SK-N-SH (cell line): ENCODE results near the gene ZNF444. TPM values are rescaled to one million over a fixed set of nuclear protein-coding genes. Genes with fewer than 3 reads are reported as not detected.
"Not testable (repeated sequence)": the region's sequence is repeated elsewhere in the genome, so short reads cannot be mapped to it uniquely, and the experiment has no call there.

ENCODE experiments used
- CTCF ChIA-PET: fragments of 300-600, 350-600 bp; formaldehyde crosslinking; extraction: SDS; loops from one replicate; lab custom pipeline; 2021; lab: Yijun Ruan, JAX
- POLR2A ChIA-PET: fragments of 350-600 bp; sonication (Branson Sonifier 250); formaldehyde crosslinking; extraction: SDS; loops from one replicate; lab custom pipeline; 2020; ENCODE audit warnings: antibody characterized with exemption, inconsistent platforms; lab: Yijun Ruan, JAX
- DNase-seq: peaks from one replicate; pipeline ENCODE4 v3.0.0; 2012
- H2AFZ ChIP-seq: fragments of 200-600 bp; sonication (generic); 2 replicates; pipeline ENCODE4 v1.8.1; 2016; ENCODE audit warnings: antibody characterized with exemption, mild to moderate bottlenecking, low read depth
- H3F3A ChIP-seq: fragments of 200-600 bp; sonication (generic); replicated peaks from 2 replicates; pipeline ENCODE3; 2016; ENCODE audit warnings: antibody characterized with exemption, mild to moderate bottlenecking; ENCODE audit not compliant: insufficient read depth
- H3K27ac ChIP-seq, 2 experiments: fragments of 200-500 bp in 1 of 2; fragments of 200-600 bp in 1 of 2; sonication (Bioruptor generic) in 1 of 2; sonication (generic), shearing (Covaris generic) in 1 of 2; 2 replicates each; pipeline versions ENCODE4 v1.5.1 to v1.6.1; 2014 to 2016; ENCODE audit warnings: low read depth in 2 of 2, inconsistent platforms in 1 of 2, low read length in 1 of 2, mild to moderate bottlenecking in 1 of 2, mixed read lengths in 1 of 2
- H3K27me3 ChIP-seq: fragments of 200-600 bp; sonication (generic), shearing (Covaris generic); 2 replicates; pipeline ENCODE4 v1.6.1; 2016; ENCODE audit warnings: mixed run types; ENCODE audit not compliant: insufficient read depth
- H3K36me3 ChIP-seq, 2 experiments: fragments of 200-500 bp in 1 of 2; fragments of 200-600 bp in 1 of 2; sonication (Bioruptor generic) in 1 of 2; sonication (generic) in 1 of 2; replicated peaks in 1 of 2; 2 replicates each; pipeline versions ENCODE3 to v1.5.1; 2014 to 2016; ENCODE audit warnings: low read length in 1 of 2, mild to moderate bottlenecking in 1 of 2; ENCODE audit not compliant: insufficient read depth in 2 of 2, control insufficient read depth in 1 of 2
- H3K4me1 ChIP-seq, 2 experiments: fragments of 200-500 bp in 1 of 2; fragments of 200-600 bp in 1 of 2; sonication (Bioruptor generic) in 1 of 2; sonication (generic), shearing (Covaris generic) in 1 of 2; 2 replicates each; pipeline versions ENCODE4 v1.5.1 to v1.6.1; 2014 to 2016; ENCODE audit warnings: low read depth in 1 of 2, low read length in 1 of 2, mixed run types in 1 of 2; ENCODE audit not compliant: insufficient read depth in 2 of 2, control insufficient read depth in 1 of 2
- H3K4me2 ChIP-seq: fragments of 200-600 bp; sonication (generic), shearing (Covaris generic); 2 replicates; pipeline ENCODE4 v1.6.1; 2017; ENCODE audit warnings: mixed run types
- H3K4me3 ChIP-seq, 2 experiments: fragments of 200-500 bp in 1 of 2; fragments of 200-600 bp in 1 of 2; sonication (Bioruptor generic) in 1 of 2; sonication (generic), shearing (Covaris generic) in 1 of 2; 2 replicates each; pipeline versions ENCODE4 v1.5.1 to v1.8.1; 2014 to 2016; ENCODE audit warnings: low read depth in 2 of 2, inconsistent platforms in 1 of 2, low read length in 1 of 2, mild to moderate bottlenecking in 1 of 2, mixed read lengths in 1 of 2, moderate library complexity in 1 of 2
- H3K79me2 ChIP-seq: fragments of 200-600 bp; sonication (generic); 2 replicates; pipeline ENCODE4 v1.8.1; 2017; ENCODE audit warnings: mild to moderate bottlenecking; ENCODE audit not compliant: insufficient read depth
- H3K9ac ChIP-seq: fragments of 200-600 bp; sonication (generic); 2 replicates; pipeline ENCODE4 v1.6.1; 2017; ENCODE audit warnings: mixed run types
- H3K9me2 ChIP-seq: fragments of 200-600 bp; sonication (generic); 2 replicates; pipeline ENCODE4 v1.6.1; 2017; ENCODE audit warnings: mixed run types
- H3K9me3 ChIP-seq: fragments of 200-600 bp; sonication (generic); 2 replicates; pipeline ENCODE4 v1.6.1; 2017; ENCODE audit warnings: mixed run types, mild to moderate bottlenecking, moderate library complexity
- H4K20me1 ChIP-seq: fragments of 200-600 bp; sonication (generic); 2 replicates; pipeline ENCODE4 v1.6.1; 2017; ENCODE audit warnings: mild to moderate bottlenecking, mixed run types; ENCODE audit not compliant: insufficient read depth
- FOXJ3 ChIP-seq: sonication (generic); formaldehyde crosslinking; IDR thresholded peaks from 2 replicates; pipeline ENCODE4 v1.5.1; 2020; ENCODE audit warnings: mild to moderate bottlenecking, missing genetic modification reagents
- FOXM1 ChIP-seq: IDR thresholded peaks from 2 replicates; pipeline ENCODE4 v1.4.0; 2012; ENCODE audit warnings: low read depth, mild to moderate bottlenecking
- MXI1 ChIP-seq: IDR thresholded peaks from 2 replicates; pipeline ENCODE4 v1.6.1; 2012; ENCODE audit warnings: mild to moderate bottlenecking, low read depth, low read length, improper control_type of control experiment
- RCOR1 ChIP-seq: fragments of 150-350 bp; IDR thresholded peaks from 2 replicates; pipeline ENCODE4 v1.6.1; 2017; ENCODE audit warnings: antibody characterized with exemption, low read length
- REST ChIP-seq: IDR thresholded peaks from 2 replicates; pipeline ENCODE4 v1.6.1; 2012; ENCODE audit warnings: mild to moderate bottlenecking, low read depth, low read length, moderate library complexity
- RFX5 ChIP-seq: IDR thresholded peaks from 2 replicates; pipeline ENCODE4 v1.6.1; 2012; ENCODE audit warnings: mild to moderate bottlenecking, improper control_type of control experiment, low read length
- WGBS: methylation state at CpG from one replicate; pipeline ENCODE4 v1.1.6; 2017; ENCODE audit warnings: low lambda C conversion rate; 5-methylcytosine and 5-hydroxymethylcytosine counted together
- polyA plus RNA-seq, 3 experiments: library from polyadenylated mRNA; depleted of rRNA; stranded (reverse); fragments of >200 nt; gene quantifications; 2 replicates each; pipeline ENCODE4 v1.2.3, GENCODE V29; 2012
- small RNA-seq, 7 experiments: library from RNA; depleted of rRNA; stranded (forward); fragments of <200 nt; gene quantifications; one replicate each; pipeline ENCODE3, GENCODE V24; 2012

Gene ZNF444
- polyA plus RNA-seq, 1 of the 3 experiments (the other 2 are of a cell fraction): 23.2 TPM

- Histone ChIP-seq H3K79me2 (no peaks in the 10 kb centered on the region), H3K9ac (no peak overlapping the region), H3K9me2 (no peaks in the 10 kb centered on the region), H3K36me3 (no peaks in the 10 kb centered on the region), H3K4me2 (no peak overlapping the region), H3K27ac (no peak overlapping the region), H3K4me1 (no peaks in the 10 kb centered on the region), H4K20me1 (no peaks in the 10 kb centered on the region), H3K27me3 (peaks cover 35% of the 10 kb centered on the region; the same call in 1 of the 2 replicates), H3K4me3 (no peak overlapping the region), H3K9me3 (no peaks in the 10 kb centered on the region), H3F3A (no peaks in the 10 kb centered on the region), H2AFZ (no peak overlapping the region)
- CTCF ChIA-PET: interaction anchor here (1.9 kb wide), 1 partner anchor 124 kb away, joined by 5 read pairs; no protein-coding TSS in a partner anchor
- TF ChIP-seq REST (no peak), FOXJ3 (no peak), RFX5 (no peak), MXI1 (no peak), FOXM1 (no peak), RCOR1 (no peak)
- POLR2A ChIA-PET: no interaction called here
- WGBS: 49% methylated on average over 11 of the region's 12 CpGs
- no peak for DNase-seq
These were observed 68.0 kb downstream of the ZNF444 start for GRCh38 chr19:56209091-56209490.

GRCh38 chr19:56210036-56210435 lies 68.9 kb downstream of the ZNF444 start:
- H3K9me2 ChIP-seq, H3K4me3 ChIP-seq, DNase-seq, H3K36me3 ChIP-seq, H3K4me2 ChIP-seq, H3F3A ChIP-seq, H3K4me1 ChIP-seq, H3K79me2 ChIP-seq, H3K9me3 ChIP-seq, H2AFZ ChIP-seq, H3K27ac ChIP-seq, H4K20me1 ChIP-seq, POLR2A ChIA-PET, H3K9ac ChIP-seq: not testable (repeated sequence)
- CTCF ChIA-PET: interaction anchor here (1.9 kb wide), 1 partner anchor 123 kb away, joined by 5 read pairs; no protein-coding TSS in a partner anchor
- WGBS: 52% methylated on average over 9 of the region's 9 CpGs
- H3K27me3 ChIP-seq: peaks cover 35% of the 10 kb centered on the region; the same call in 1 of the 2 replicates

Small RNAs within 50 kb of the gene (small RNA-seq; reads per million reads assigned to genes)
- gene AC024580.2: 0 reads per million in 7 experiments
- gene RF00019: 0 reads per million in 7 experiments

Other genes with a start within 250 kb of the ZNF444 start
- gene NLRP13, start 209.0 kb upstream of the ZNF444 start, polyA plus RNA-seq (2012; rRNA removed): not detected in 2 replicates
- gene NLRP8, start 193.5 kb upstream of the ZNF444 start, polyA plus RNA-seq (2012; rRNA removed): not detected in 2 replicates
- gene NLRP5, start 154.5 kb upstream of the ZNF444 start, polyA plus RNA-seq (2012; rRNA removed): not detected in 2 replicates
- gene ZNF787, start 20.0 kb upstream of the ZNF444 start, polyA plus RNA-seq (2012; rRNA removed): 14.3 and 16.0 TPM in 2 replicates
- gene GALP, start 34.7 kb downstream of the ZNF444 start, polyA plus RNA-seq (2012; rRNA removed): not detected in 2 replicates
- not detected in 2 replicates for gene ZSCAN5B, start 56.5 kb downstream of the ZNF444 start, polyA plus RNA-seq (2012; rRNA removed)
- gene ZSCAN5C, start 61.0 kb downstream of the ZNF444 start, polyA plus RNA-seq (2012; rRNA removed): not detected in 2 replicates
- gene EDDM13, start 131.5 kb downstream of the ZNF444 start, polyA plus RNA-seq (2012; rRNA removed): not detected in 2 replicates
- 6.8 and 11.7 TPM in 2 replicates for gene ZSCAN5A, start 173.6 kb downstream of the ZNF444 start, polyA plus RNA-seq (2012; rRNA removed)